H1 (cell line): ENCODE measurements around the gene DNM1L. TPM values are rescaled to one million over a fixed set of nuclear protein-coding genes. Genes with fewer than 3 reads are reported as not detected.

Source experiments
- CTCF ChIA-PET: fragments of 300-600 bp; sonication (Branson Sonifier 250); formaldehyde crosslinking; loops from one replicate; lab custom pipeline; 2021; ENCODE audit not compliant: partially characterized antibody; lab: Charles Lee
- POLR2A ChIA-PET: fragments of 300-600 bp; sonication (Branson Sonifier 250); formaldehyde crosslinking; loops from one replicate; lab custom pipeline; 2021; ENCODE audit warnings: inconsistent platforms; ENCODE audit not compliant: partially characterized antibody; lab: Charles Lee
- DNase-seq, 2 experiments: peaks; one replicate each; pipeline versions ENCODE4 v3.0.0 to v3.0.0-alpha.2; 2010 to 2022; ENCODE audit warnings: low spot score in 2 of 2, low read depth in 1 of 2, mixed read lengths in 1 of 2
- FAIRE-seq: peaks from 2 replicates; lab custom pipeline; 2011; peaks lifted over from hg19 to GRCh38; lab: Jason Lieb, UNC
- H2AFZ ChIP-seq: 2 replicates; pipeline ENCODE4 v1.8.1; 2012; ENCODE audit warnings: low read length, inconsistent platforms
- H2AK5ac ChIP-seq: 2 replicates; pipeline ENCODE4 v1.6.1; 2013; ENCODE audit warnings: low read depth, low read length
- H2BK120ac ChIP-seq: replicated peaks from 2 replicates; pipeline ENCODE3; 2013; ENCODE audit warnings: low read depth, low read length, inconsistent platforms
- H2BK12ac ChIP-seq: 2 replicates; pipeline ENCODE4 v1.6.1; 2013; ENCODE audit warnings: low read depth, low read length
- H2BK15ac ChIP-seq: 2 replicates; pipeline ENCODE4 v1.6.1; 2013; ENCODE audit warnings: low read length
- H2BK20ac ChIP-seq: 2 replicates; pipeline ENCODE4 v1.6.1; 2013; ENCODE audit warnings: low read length
- H2BK5ac ChIP-seq: 2 replicates; pipeline ENCODE4 v1.6.1; 2013; ENCODE audit warnings: low read depth, low read length
- H3K14ac ChIP-seq: 2 replicates; pipeline ENCODE4 v1.6.1; 2013; ENCODE audit warnings: inconsistent platforms; ENCODE audit not compliant: insufficient read length
- H3K18ac ChIP-seq: 2 replicates; pipeline ENCODE4 v1.6.1; 2013; ENCODE audit warnings: low read length; ENCODE audit errors: extremely low read depth
- H3K23ac ChIP-seq: 2 replicates; pipeline ENCODE4 v1.6.1; 2013; ENCODE audit warnings: inconsistent platforms; ENCODE audit not compliant: insufficient read length
- H3K23me2 ChIP-seq: 2 replicates; pipeline ENCODE4 v1.6.1; 2013; ENCODE audit warnings: low read depth, low read length
- H3K27ac ChIP-seq: 2 replicates; pipeline ENCODE4 v1.6.1; 2011; ENCODE audit warnings: low read depth, low read length, inconsistent platforms
- H3K27me3 ChIP-seq, 4 experiments: replicated peaks in 1 of 4; 1 replicate in 1 of 4; 2 replicates in 3 of 4; pipeline versions ENCODE4 v1.6.1 to v1.8.1; 2011 to 2013; ENCODE audit warnings: low read length in 3 of 4, mild to moderate bottlenecking in 3 of 4, inconsistent platforms in 2 of 4, mixed read lengths in 2 of 4, moderate library complexity in 1 of 4; ENCODE audit not compliant: control insufficient read depth in 3 of 4, insufficient read depth in 3 of 4; ENCODE audit errors: extremely low read depth in 1 of 4
- H3K36me3 ChIP-seq, 4 experiments: 2 replicates each; pipeline versions ENCODE4 v1.6.1 to v1.8.1; 2011 to 2013; ENCODE audit warnings: mild to moderate bottlenecking in 4 of 4, low read length in 3 of 4, moderate library complexity in 2 of 4, control low read depth in 1 of 4, inconsistent platforms in 1 of 4; ENCODE audit not compliant: insufficient read depth in 4 of 4, control insufficient read depth in 2 of 4
- H3K4ac ChIP-seq: replicated peaks from 2 replicates; pipeline ENCODE3; 2013; ENCODE audit warnings: low read length, low read depth, mixed read lengths, inconsistent platforms; ENCODE audit not compliant: insufficient read length
- H3K4me1 ChIP-seq, 4 experiments: replicated peaks in 1 of 4; 1 replicate in 1 of 4; 2 replicates in 3 of 4; pipeline versions ENCODE4 v1.6.1 to v1.8.1; 2011 to 2013; ENCODE audit warnings: low read length in 3 of 4, inconsistent platforms in 2 of 4, mixed read lengths in 1 of 4; ENCODE audit not compliant: insufficient read depth in 4 of 4, control insufficient read depth in 3 of 4
- H3K4me2 ChIP-seq, 2 experiments: 2 replicates each; pipeline versions ENCODE4 v1.6.1 to v1.8.1; 2011 to 2013; ENCODE audit warnings: low read depth in 2 of 2, low read length in 2 of 2, control low read depth in 1 of 2, inconsistent platforms in 1 of 2, mild to moderate bottlenecking in 1 of 2; ENCODE audit not compliant: insufficient read depth in 1 of 2
- H3K4me3 ChIP-seq, 4 experiments: fragments of 200-600, 300-600 bp in 1 of 4; sonication (generic), shearing (Covaris generic), sonication (Bioruptor Twin) in 1 of 4; 2 replicates each; pipeline versions ENCODE4 v1.5.1 to v1.8.1; 2011 to 2016; ENCODE audit warnings: low read length in 4 of 4, low read depth in 3 of 4, control low read depth in 2 of 4, inconsistent platforms in 2 of 4, mild to moderate bottlenecking in 2 of 4, mixed read lengths in 1 of 4, moderate library complexity in 1 of 4; ENCODE audit not compliant: insufficient read depth in 2 of 4; ENCODE audit errors: extremely low read depth in 1 of 4
- H3K56ac ChIP-seq: replicated peaks from 2 replicates; pipeline ENCODE3; 2013; ENCODE audit warnings: low read depth, mild to moderate bottlenecking, mixed read lengths, low read length, inconsistent platforms; ENCODE audit not compliant: insufficient read length
- H3K79me1 ChIP-seq: 2 replicates; pipeline ENCODE4 v1.6.1; 2013; ENCODE audit warnings: low read depth, low read length, control low read depth
- H3K79me2 ChIP-seq, 2 experiments: 2 replicates each; pipeline versions ENCODE4 v1.6.1 to v1.8.1; 2012 to 2013; ENCODE audit warnings: low read length in 2 of 2, mild to moderate bottlenecking in 2 of 2, inconsistent platforms in 1 of 2; ENCODE audit not compliant: insufficient read depth in 2 of 2, control insufficient read depth in 1 of 2
- H3K9ac ChIP-seq, 4 experiments: replicated peaks in 1 of 4; 1 replicate in 1 of 4; 2 replicates in 3 of 4; pipeline versions ENCODE4 v1.6.1 to v1.8.1; 2011 to 2013; ENCODE audit warnings: low read depth in 3 of 4, low read length in 3 of 4, control low read depth in 2 of 4, mild to moderate bottlenecking in 2 of 4, moderate library complexity in 2 of 4, inconsistent platforms in 1 of 4; ENCODE audit errors: extremely low read depth in 1 of 4
- H3K9me3 ChIP-seq, 2 experiments: 2 replicates each; pipeline versions ENCODE4 v1.6.1 to v1.8.1; 2012 to 2013; ENCODE audit warnings: mild to moderate bottlenecking in 2 of 2, moderate library complexity in 2 of 2, control low read depth in 1 of 2, inconsistent platforms in 1 of 2, low read depth in 1 of 2, low read length in 1 of 2, mixed read lengths in 1 of 2; ENCODE audit not compliant: insufficient read depth in 2 of 2
- H4K20me1 ChIP-seq, 2 experiments: replicated peaks in 1 of 2; 2 replicates each; pipeline versions ENCODE3 to v1.8.1; 2011 to 2013; ENCODE audit warnings: inconsistent platforms in 2 of 2, low read length in 2 of 2, mild to moderate bottlenecking in 1 of 2; ENCODE audit not compliant: insufficient read depth in 2 of 2, control insufficient read depth in 1 of 2
- H4K5ac ChIP-seq: 2 replicates; pipeline ENCODE4 v1.6.1; 2013; ENCODE audit warnings: low read length, low read depth, mixed read lengths, inconsistent platforms; ENCODE audit not compliant: insufficient read length
- H4K8ac ChIP-seq: 2 replicates; pipeline ENCODE4 v1.8.0; 2013; ENCODE audit warnings: mild to moderate bottlenecking, moderate library complexity, low read length, inconsistent platforms; ENCODE audit not compliant: insufficient read depth; ENCODE audit errors: extremely low read depth
- H4K91ac ChIP-seq: replicated peaks from 2 replicates; pipeline ENCODE3; 2013; ENCODE audit warnings: low read length, mixed read lengths, inconsistent platforms; ENCODE audit not compliant: insufficient read length
- CHD1 ChIP-seq: IDR thresholded peaks from 2 replicates; pipeline ENCODE4 v1.6.1; 2012; ENCODE audit warnings: low read depth, low read length, improper control_type of control experiment
- HDAC6 ChIP-seq: IDR thresholded peaks from one replicate; pipeline ENCODE4 v1.7.1; 2012; ENCODE audit warnings: low read depth, mild to moderate bottlenecking, inconsistent platforms, low read length, moderate library complexity
- KDM5A ChIP-seq: fragments of 200-600 bp; IDR thresholded peaks from 2 replicates; pipeline ENCODE4 v1.7.1; 2012; ENCODE audit warnings: mild to moderate bottlenecking, low read length, inconsistent platforms, mixed read lengths
- TAF7 ChIP-seq: optimal IDR thresholded peaks from 2 replicates; pipeline ENCODE3; 2011; ENCODE audit warnings: low read depth, mild to moderate bottlenecking, inconsistent platforms, low read length, moderate library complexity, borderline replicate concordance
- TBP ChIP-seq: IDR thresholded peaks from 2 replicates; pipeline ENCODE4 v1.6.1; 2011; ENCODE audit warnings: low read depth, low read length, improper control_type of control experiment
- polyA plus RNA-seq, 7 experiments: library from polyadenylated mRNA; depleted of rRNA in 3 of 7; stranded (reverse) in 5 of 7; unstranded in 2 of 7; fragments of >200 nt in 5 of 7; fragments of 200-250 nt in 2 of 7; gene quantifications; 1 replicate in 5 of 7; 2 replicates in 1 of 7; 4 replicates in 1 of 7; pipeline versions ENCODE4 v1.2.1 to v1.2.3, GENCODE V29; 2011 to 2013; ENCODE audit warnings: missing spikeins in 2 of 7, mixed read lengths in 2 of 7
- total RNA-seq: library from RNA; stranded (reverse); fragmentation: NEBNext Ultra II Directional; extraction: Animal tissue kit (Norgen Biotek cat#: 25700); gene quantifications from 2 replicates; pipeline ENCODE4 v1.2.1, GENCODE V29; 2021

DNM1L gene
- total and polyA plus RNA-seq, 2 of the 8 experiments (the other 6 are each of a cell fraction or from before 2014, with no cell fraction given) = 23.7 to 93.9 TPM

DNA sequence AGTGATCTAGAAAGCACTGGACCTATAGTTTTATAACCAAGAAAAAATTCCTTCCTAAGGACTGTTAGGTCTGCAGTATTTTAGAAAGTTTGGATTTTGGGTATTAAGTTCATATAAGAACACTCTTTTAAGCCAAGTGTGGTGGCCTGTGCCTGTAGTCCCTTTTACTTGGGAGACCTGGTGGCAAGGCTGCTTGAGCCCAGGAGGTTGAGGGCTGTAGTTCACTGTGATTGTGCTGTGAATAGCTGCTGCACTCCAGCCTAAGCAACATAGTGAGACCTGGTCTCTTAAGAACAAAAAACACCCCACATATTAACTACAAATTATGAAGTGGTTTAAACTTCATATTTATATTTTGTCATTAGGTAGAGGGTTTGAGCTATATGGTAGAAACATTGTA, 9.7 kb downstream of the DNM1L start:
- H3K23me2 ChIP-seq = no peaks in the 10 kb centered on the region
- TF ChIP-seq KDM5A (no peak), HDAC6 (no peak), TBP (no peak), TAF7 (no peak), CHD1 (no peak)
- POLR2A ChIA-PET = interaction anchor here (0.8 to 1.8 kb wide), 6 partner anchors 9 to 290 kb away, joined by 3 to 5 read pairs (median 3); partner anchors contain the start of gene DNM1L
- H3K9me3 ChIP-seq = no peaks in the 10 kb centered on the region
- DNase-seq = no peak
- H2BK120ac ChIP-seq = no peak overlapping the region
- H3K4me2 ChIP-seq = no peak overlapping the region
- no peak overlapping the region for H2BK15ac ChIP-seq
- H2BK12ac ChIP-seq = no peak overlapping the region
- peaks cover 0 to 5% (median 1%) of the 10 kb centered on the region in 4 experiments; a peak in 2 of 7 replicates for H3K4me1 ChIP-seq
- no peak overlapping the region for H2BK5ac ChIP-seq
- H3K4ac ChIP-seq = no peak overlapping the region
- H4K20me1 ChIP-seq = peaks cover 0 to 1% of the 10 kb centered on the region in 2 experiments
- CTCF ChIA-PET = interaction anchor here (3.3 kb wide), 1 partner anchor 31 kb away, joined by 8 read pairs; no protein-coding TSS in a partner anchor
- H3K56ac ChIP-seq = no peak overlapping the region
- H3K79me2 ChIP-seq = peaks cover 3 to 98% of the 10 kb centered on the region in 2 experiments; a peak in 3 of 4 replicates
- H3K23ac ChIP-seq = no peak overlapping the region
- H4K91ac ChIP-seq = no peak overlapping the region
- H3K27me3 ChIP-seq = no peaks in the 10 kb centered on the region
- H4K5ac ChIP-seq = no peak overlapping the region
- H4K8ac ChIP-seq = no peak overlapping the region
- H3K18ac ChIP-seq = no peak overlapping the region
- no peak overlapping the region for H3K27ac ChIP-seq
- H3K4me3 ChIP-seq = no peak overlapping the region
- FAIRE-seq = no peak
- no peak overlapping the region for H2AK5ac ChIP-seq
- no peak overlapping the region for H3K14ac ChIP-seq
- no peak overlapping the region for H3K9ac ChIP-seq
- no peak overlapping the region for H2AFZ ChIP-seq
- H3K79me1 ChIP-seq = no peaks in the 10 kb centered on the region; the same call in 1 of the 2 replicates
- H3K36me3 ChIP-seq = no peaks in the 10 kb centered on the region
- no peak overlapping the region for H2BK20ac ChIP-seq
